Iris pigment epithelial cell (primary cell): Measurements from ENCODE around the gene CENPX.

Experiments
- DNase-seq: peaks from one replicate; pipeline ENCODE4 v3.0.0-alpha.2; 2011; ENCODE audit warnings: low read depth

Gene CENPX

DNA sequence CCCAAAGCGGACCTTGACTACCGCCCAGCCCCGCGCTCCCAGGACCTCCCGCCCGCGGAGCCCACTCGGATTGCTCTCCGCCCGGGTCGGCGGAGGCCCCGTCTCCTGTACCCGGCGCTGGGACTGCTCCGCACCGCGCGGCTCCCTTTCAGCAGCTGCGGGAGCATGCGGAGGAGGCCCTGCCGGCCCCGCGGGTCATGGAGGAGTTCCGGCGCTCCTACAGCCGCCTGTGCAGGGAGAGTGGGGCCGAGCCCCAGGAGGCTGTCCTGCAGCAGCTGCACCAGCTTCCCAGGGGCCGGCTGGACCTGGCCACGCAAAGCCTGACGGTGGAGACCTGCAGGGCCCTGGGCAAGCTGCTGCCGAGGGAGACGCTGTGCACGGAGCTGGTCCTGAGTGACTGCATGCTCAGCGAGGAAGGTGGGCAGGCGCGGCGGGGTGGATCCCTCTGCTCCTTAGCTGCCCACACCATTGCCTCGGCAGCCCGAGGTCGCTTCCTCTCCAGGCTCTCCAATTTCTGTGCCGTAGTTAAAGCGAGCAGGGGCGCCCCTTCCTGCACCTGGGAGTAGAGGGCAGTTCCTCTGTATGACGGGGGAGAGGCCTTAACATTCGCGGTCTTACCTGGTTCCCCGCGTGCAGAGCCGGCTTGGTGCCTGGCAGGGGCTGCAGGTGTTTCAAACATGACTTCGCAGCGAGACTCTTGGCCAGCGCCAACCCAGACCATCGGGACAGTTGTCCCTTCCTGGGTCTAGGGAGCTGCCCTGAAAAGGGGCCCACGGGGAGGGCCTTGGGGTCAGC lies 966 bp upstream of the CENPX start:
- peak; percentile 25 for DNase-seq

DNA sequence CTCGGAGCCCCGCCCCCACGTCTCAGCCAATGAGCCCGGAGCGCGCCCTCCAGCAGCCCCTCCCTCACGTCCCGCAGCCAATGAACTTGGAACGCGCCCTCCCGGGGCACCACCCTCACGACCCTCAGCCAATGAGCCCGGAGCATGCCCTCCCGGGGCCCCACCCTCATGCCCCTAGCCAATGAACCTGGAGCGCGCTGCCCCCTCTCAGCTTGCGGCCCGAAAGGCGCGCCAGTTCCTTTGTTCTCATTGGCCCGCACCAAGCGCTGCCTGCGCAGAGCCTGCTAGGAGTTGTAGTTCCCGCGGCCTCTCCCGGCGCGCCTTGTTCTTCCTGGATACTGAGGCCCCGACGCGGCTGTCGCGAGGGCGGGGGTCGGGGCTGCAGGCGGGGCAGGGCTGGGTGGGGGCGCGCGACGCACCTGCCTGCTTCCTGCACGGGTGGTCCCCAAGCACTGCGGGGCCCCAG lies 336 bp upstream of the CENPX start, which contains the start of gene LRRC45:
LRRC45 (plus strand) TSS at position 325 of the 466 bp plus-strand sequence. CDS start 339 bp downstream, outside the sequence.
- DNase-seq: peak; percentile 100

DNA sequence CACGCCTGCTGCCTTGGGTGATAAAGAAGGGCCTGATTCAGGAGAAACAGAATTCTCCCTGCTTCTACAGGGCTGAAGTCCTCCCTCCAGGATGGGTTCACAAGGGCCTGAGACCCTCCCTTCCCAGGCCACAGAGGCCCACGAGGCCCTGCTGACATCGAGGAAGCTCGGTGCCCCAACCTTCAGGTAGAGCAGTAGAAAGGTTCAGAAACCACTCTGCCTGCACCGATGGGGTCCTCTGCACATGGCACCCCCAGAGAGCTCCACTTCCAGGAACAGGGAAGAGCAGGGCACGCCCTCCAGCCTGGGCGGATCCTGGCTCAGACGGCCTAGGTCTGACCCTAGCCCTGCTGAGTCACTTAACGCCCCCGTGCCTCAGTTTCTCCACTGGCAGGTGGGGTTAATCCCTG lies 773 bp downstream of the CENPX start:
- DNase-seq: no peak

GRCh38 chr17:82021107-82021899 lies 1.4 kb downstream of the CENPX start:
- DNase-seq: peak; percentile 56

GRCh38 chr17:82020572-82021106 lies 2.0 kb downstream of the CENPX start:
- no peak for DNase-seq

DNA sequence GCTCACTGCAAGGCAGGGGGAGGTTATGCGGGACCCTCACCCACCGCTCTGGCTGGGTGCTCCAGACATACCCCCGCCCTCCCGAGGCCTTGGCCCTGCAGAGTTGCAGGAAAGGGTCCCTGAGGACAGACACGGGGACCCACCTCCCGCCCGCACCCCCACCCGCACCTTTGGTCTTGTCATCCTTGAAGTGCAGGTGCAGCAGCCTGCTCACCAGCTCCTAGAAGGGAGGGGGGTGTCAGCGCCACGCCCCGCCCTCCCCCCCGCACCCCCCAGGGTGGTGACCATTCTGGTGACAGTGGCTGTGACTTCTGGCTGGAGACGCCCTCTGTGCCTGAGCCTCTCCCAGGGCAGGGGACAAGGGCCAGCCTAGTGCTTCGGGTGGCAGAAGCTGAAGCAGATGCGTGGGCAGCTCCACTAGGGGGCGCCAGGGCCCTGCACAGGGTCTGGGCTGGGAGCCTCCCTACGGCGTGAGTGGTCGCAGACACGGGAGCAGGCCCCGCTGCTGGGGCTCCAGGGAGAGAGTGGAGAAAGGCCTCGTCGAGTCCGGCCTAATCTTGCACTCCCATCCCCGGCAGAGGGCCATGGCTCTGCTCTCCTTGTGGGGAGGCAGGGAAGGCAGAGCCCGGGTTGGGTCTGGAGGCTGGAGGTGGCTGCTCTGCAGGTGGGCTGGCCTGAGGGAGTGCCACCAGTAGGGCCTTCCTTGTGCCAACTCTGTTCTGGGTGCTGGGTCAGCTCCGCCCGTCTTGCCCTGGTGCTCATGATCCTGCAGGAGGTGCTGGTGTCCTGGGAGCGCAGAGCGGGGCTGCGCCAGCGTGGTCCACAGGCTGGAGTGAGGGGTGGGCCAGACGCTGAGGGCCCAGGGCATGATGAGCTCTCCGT lies 2.7 kb downstream of the CENPX start:
- DNase-seq: peak; percentile 36

DNA sequence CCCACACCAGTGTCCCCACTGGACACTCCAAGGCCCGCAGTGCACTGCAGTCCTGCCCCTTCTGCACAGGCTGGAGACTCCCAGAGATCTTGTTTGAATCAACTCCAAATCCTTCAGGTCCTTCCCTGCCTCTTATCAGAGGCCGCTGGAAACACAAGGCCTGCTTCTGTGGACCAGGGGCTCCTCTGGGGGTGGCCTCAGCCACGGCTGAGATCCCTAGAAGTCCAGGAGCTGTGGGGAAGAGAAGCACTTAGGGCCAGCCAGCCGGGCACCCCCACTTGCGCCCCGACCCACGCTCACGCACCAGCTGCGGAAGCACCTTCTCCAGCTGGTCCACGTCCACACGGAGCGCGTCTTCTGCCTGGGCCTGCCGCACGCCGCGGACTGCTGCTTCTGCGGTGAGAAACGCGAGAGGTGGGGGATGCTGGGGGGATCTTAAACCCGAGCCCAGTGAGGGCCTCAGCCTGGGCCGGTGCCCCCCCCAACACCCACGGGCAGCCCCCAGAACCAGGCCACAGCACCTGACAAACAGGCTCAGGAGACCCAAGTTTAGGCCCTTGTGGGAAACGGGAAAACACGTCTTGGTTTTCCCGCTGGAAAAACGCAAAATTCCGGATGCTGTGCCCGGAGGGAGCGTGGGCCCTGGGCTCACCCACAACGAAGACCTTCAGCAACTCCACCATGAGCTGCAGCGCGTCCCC lies 3.5 kb downstream of the CENPX start:
- DNase-seq: no peak

- DNase-seq: no peak
These were observed 4.3 kb downstream of the CENPX start for GRCh38 chr17:82018152-82018988.

DNA sequence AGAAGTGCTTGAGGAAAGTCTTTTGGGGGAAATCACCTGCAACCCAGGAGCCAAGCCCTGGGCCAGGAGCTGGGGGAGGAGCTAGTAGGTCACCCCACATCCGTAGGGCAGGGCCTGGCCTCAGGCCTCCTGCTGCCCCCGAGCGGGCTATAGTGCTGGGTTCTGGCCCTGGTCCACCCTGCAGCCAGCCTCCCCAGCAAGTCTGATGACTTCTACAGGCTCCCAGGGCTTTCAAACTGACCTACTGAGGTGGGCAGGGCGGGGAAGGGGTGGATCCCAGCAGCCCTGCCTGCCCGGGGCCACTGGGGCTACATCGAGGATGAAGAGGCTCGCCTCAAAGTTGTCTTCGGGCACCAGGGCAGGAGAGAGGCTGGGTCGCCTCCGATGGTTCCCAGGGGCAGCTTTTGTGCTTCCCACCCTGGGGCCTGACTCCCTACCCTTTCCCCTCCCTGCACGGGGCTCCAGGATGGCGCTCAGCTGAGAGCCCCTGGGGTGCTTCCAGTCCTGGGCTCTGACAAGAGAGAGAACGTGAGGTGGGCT lies 5.0 kb downstream of the CENPX start:
- no peak for DNase-seq

- no peak for DNase-seq
These were observed 5.7 kb downstream of the CENPX start for GRCh38 chr17:82016875-82017459.

GRCh38 chr17:82016061-82016874 lies 6.4 kb downstream of the CENPX start:
- no peak for DNase-seq

- DNase-seq: no peak
These were observed 7.2 kb downstream of the CENPX start for GRCh38 chr17:82015311-82015971.

DNA sequence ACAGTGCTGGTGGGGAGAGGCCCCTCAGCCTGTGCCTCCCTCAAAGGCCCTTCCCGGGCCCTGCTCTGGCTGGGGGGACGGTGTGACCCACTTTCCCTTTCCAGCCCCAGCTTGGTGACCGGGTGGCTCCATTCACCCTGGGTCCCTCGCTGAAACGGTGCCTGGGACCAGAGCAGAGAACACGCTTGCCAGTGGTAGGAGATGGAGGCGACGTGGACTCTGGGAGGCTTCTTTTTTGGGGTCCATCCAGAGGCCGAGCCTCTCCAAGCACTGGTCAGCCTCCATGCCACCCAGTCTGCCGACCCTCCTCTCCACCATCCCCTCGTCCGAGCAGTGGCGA lies 7.7 kb downstream of the CENPX start:
- no peak for DNase-seq

DNA sequence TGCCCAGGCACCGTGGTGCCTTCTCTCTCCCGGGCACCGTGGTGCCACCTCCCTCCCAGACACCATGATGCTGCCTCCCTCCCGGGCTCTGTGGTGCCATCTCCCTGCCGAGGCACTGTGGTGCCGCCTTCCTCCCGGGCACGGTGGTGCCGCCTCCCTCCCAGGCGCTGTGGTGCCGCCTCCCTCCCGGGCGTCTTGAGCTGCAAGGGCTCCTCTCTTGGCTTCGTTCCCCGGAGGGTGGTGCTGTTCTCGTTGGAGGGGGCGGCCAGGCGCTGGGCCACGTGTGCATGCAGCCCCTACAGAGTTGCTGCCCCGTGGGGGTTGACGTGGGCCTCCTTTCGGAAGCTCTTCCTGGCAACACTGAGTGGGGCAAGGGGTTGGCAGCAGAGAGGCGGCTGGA lies 8.2 kb downstream of the CENPX start:
- no peak for DNase-seq

GRCh38 chr17:82013772-82014321 lies 8.8 kb downstream of the CENPX start:
- no peak for DNase-seq

DNA sequence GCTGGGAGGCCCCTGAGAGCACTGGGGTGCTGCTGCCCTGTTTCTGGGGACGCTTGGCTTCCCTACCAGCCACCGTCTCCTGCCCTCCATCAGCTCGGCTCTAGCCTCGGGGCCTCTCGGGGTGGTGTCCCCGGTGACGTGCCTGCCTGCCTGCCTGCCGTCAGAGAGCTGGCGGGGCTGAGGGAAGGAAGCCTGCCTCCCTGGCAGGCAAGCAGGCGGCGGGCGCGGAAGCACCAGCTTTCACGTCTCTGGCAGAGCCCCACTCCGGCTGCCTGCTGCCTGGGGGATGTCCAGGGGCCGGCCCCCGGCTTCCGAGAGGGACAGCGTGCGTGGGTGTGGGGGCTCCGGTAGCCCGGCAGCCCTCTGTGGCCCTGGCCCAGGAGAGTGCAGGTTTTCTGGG lies 9.3 kb downstream of the CENPX start:
- DNase-seq: no peak

DNA sequence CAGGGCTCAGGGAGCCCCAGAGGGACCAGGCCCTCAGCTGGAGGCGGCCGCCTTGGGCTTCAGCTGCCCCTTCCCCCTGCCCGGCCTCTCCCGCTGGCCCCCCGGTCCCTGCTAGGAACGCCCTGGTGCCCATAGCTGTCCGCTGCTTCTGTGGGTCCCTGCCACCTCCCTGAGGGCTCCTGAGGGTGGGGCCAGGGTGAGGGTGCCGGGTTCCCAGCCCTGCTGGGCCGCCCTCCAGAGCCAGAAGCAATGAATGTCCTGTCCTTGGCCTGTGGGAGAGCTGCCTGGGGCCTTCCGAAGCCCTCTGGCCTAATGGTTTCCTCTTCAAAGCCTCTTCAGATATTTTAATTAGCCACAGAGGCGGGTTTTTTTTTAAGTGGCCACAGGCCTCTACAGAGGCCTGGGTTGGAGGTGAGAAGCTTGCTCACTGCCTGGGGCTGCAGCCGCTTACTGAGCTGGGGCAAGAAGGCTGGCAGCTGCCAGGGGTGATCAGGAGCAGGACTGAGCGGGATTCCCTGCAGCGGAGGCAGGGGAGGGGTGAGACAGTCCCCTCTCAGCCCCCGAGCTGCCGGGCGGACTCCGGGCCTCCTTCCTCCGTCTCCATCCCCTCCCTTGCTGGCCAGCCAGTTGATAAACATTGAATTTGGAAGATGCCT lies 9.9 kb downstream of the CENPX start:
- DNase-seq: no peak
